ENCODE measurements around the gene SH3PXD2A. TPM values are rescaled to one million over a fixed set of nuclear protein-coding genes. Genes with fewer than 3 reads are reported as not detected.

Gene SH3PXD2A
- total RNA-seq, 2 experiments from 2014 or later, result 6.9 to 7.0 TPM

GRCh38 chr10:103671126-103671895 is 184.1 kb downstream of the SH3PXD2A start:
- H3K36me3 ChIP-seq (ENCODE audit: insufficient read depth, low read length), result no peaks in the 10 kb centered on the region
- CTCF ChIA-PET, result interaction anchor here (1.2 kb wide), 1 partner anchor 14 kb away, joined by 3 read pairs; no protein-coding TSS in a partner anchor
- intact Hi-C loops (cut with DNase I, micrococcal nuclease), result no loop called here
- no peak overlapping the region for H3K27ac ChIP-seq (ENCODE audit: low read depth in 1 of 2, low read length in 2 of 2)
- TF ChIP-seq, protein P1, sequence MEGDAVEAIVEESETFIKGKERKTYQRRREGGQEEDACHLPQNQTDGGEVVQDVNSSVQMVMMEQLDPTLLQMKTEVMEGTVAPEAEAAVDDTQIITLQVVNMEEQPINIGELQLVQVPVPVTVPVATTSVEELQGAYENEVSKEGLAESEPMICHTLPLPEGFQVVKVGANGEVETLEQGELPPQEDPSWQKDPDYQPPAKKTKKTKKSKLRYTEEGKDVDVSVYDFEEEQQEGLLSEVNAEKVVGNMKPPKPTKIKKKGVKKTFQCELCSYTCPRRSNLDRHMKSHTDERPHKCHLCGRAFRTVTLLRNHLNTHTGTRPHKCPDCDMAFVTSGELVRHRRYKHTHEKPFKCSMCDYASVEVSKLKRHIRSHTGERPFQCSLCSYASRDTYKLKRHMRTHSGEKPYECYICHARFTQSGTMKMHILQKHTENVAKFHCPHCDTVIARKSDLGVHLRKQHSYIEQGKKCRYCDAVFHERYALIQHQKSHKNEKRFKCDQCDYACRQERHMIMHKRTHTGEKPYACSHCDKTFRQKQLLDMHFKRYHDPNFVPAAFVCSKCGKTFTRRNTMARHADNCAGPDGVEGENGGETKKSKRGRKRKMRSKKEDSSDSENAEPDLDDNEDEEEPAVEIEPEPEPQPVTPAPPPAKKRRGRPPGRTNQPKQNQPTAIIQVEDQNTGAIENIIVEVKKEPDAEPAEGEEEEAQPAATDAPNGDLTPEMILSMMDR (IDR thresholded peaks at IDR 0.05), result no peak
- no peaks in the 10 kb centered on the region for H3K36me3 Mint-ChIP-seq (ENCODE audit: low read depth)
- H3K9me3 ChIP-seq (ENCODE audit: control insufficient read depth in 1 of 2, insufficient read depth in 1 of 2, low read length in 2 of 2), result no peaks in the 10 kb centered on the region
- no peaks in the 10 kb centered on the region for H3K27me3 Mint-ChIP-seq
- H3K27ac Mint-ChIP-seq, result no peak overlapping the region
- H3K4me3 ChIP-seq (ENCODE audit: low read length), result no peak overlapping the region
- no peak overlapping the region for H3K4me3 Mint-ChIP-seq
- no peak for DNase-seq
- POLR2A ChIA-PET, result interaction anchor here (0.7 kb wide), 1 partner anchor 9 kb away, joined by 4 read pairs; no protein-coding TSS in a partner anchor
- ATAC-seq (ENCODE audit: poor library complexity), result no peak
- peaks cover 24% of the 10 kb centered on the region for H3K4me1 Mint-ChIP-seq (ENCODE audit: low read depth)
- H3K9me3 Mint-ChIP-seq, result no peaks in the 10 kb centered on the region
- no peaks in the 10 kb centered on the region for H3K27me3 ChIP-seq (ENCODE audit: control insufficient read depth in 1 of 2, insufficient read depth in 2 of 2, low read length in 2 of 2)
- peaks cover 18% of the 10 kb centered on the region for H3K4me1 ChIP-seq (ENCODE audit: insufficient read depth, low read length)

DNA sequence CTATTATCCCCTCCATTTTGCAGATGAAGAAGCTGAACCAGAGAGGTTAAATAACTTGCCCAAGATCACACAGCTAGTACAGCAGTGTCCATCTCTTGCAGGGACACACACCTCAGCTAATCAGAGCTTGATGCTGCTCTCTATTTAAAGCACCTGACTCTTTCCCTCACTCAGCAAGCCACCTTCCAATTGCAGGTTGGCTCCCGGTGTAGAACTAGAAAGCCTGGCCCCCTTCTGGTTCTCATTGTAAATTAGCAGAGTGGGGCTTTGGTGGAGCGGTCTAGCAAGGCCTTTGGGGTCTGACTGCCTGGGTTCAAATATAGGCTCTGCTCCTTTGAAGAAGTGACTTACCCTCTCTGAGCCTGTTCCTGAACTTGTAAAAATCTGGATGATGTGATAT is 185.4 kb downstream of the SH3PXD2A start:
- Histone ChIP-seq H3K36me3 (ENCODE audit: insufficient read depth, low read length) (peaks cover 1% of the 10 kb centered on the region), H3K27me3 (ENCODE audit: control insufficient read depth in 1 of 2, insufficient read depth in 2 of 2, low read length in 2 of 2) (no peaks in the 10 kb centered on the region), H3K4me3 (ENCODE audit: low read length) (no peak overlapping the region), H3K27ac (ENCODE audit: low read depth in 1 of 2, low read length in 2 of 2) (no peak overlapping the region), H3K9me3 (ENCODE audit: control insufficient read depth in 1 of 2, insufficient read depth in 1 of 2, low read length in 2 of 2) (no peaks in the 10 kb centered on the region), H3K4me1 (ENCODE audit: insufficient read depth, low read length) (peaks cover 18% of the 10 kb centered on the region)
- intact Hi-C loops (cut with DNase I, micrococcal nuclease), result no loop called here
- Mint-ChIP-seq H3K27ac (no peak overlapping the region), H3K27me3 (no peaks in the 10 kb centered on the region), H3K9me3 (no peaks in the 10 kb centered on the region), H3K36me3 (ENCODE audit: low read depth) (no peaks in the 10 kb centered on the region), H3K4me1 (ENCODE audit: low read depth) (peaks cover 29% of the 10 kb centered on the region), H3K4me3 (no peak overlapping the region)
- DNase-seq (no peak), ATAC-seq (ENCODE audit: poor library complexity) (no peak)
- CTCF ChIA-PET, result no interaction called here
- TF ChIP-seq, protein P1 (IDR thresholded peaks at IDR 0.05), result no peak
- POLR2A ChIA-PET, result no interaction called here

- H3K4me1 ChIP-seq (ENCODE audit: insufficient read depth, low read length), result peaks cover 18% of the 10 kb centered on the region
- DNase-seq (no peak), ATAC-seq (ENCODE audit: poor library complexity) (peak; percentile 30)
- TF ChIP-seq, protein P1 (IDR thresholded peaks at IDR 0.05), result no peak
- CTCF ChIA-PET, result no interaction called here
- no peaks in the 10 kb centered on the region for H3K36me3 Mint-ChIP-seq (ENCODE audit: low read depth)
- no peaks in the 10 kb centered on the region for H3K27me3 Mint-ChIP-seq
- no peaks in the 10 kb centered on the region for H3K9me3 Mint-ChIP-seq
- H3K27ac ChIP-seq (ENCODE audit: low read depth in 1 of 2, low read length in 2 of 2), result no peak overlapping the region
- H3K4me1 Mint-ChIP-seq (ENCODE audit: low read depth), result peaks cover 29% of the 10 kb centered on the region
- no peak overlapping the region for H3K27ac Mint-ChIP-seq
- H3K4me3 ChIP-seq (ENCODE audit: low read length), result no peak overlapping the region
- no peaks in the 10 kb centered on the region for H3K9me3 ChIP-seq (ENCODE audit: control insufficient read depth in 1 of 2, insufficient read depth in 1 of 2, low read length in 2 of 2)
- no peak overlapping the region for H3K4me3 Mint-ChIP-seq
- H3K27me3 ChIP-seq (ENCODE audit: control insufficient read depth in 1 of 2, insufficient read depth in 2 of 2, low read length in 2 of 2), result no peaks in the 10 kb centered on the region
- peaks cover 3% of the 10 kb centered on the region for H3K36me3 ChIP-seq (ENCODE audit: insufficient read depth, low read length)
- intact Hi-C loops (cut with DNase I, micrococcal nuclease), result no loop called here
- POLR2A ChIA-PET, result no interaction called here
Measured at GRCh38 chr10:103669243-103669929, 186.0 kb downstream of the SH3PXD2A start.
